Measurements from ENCODE around the gene AGAP5.
"Not testable (repeated sequence)": the region's sequence is repeated elsewhere in the genome, so short reads cannot be mapped to it uniquely, and the experiment has no call there.

AGAP5 gene

GRCh38 chr10:73697675-73698159 lies at the start of gene AGAP5:
AGAP5 (minus strand) TSS chr10:73698109; CDS start chr10:73697755, 354 bp downstream.
- not testable (repeated sequence) for H3K9me3 Mint-ChIP-seq; H3K27ac Mint-ChIP-seq; H3K27me3 Mint-ChIP-seq; H3K4me3 Mint-ChIP-seq; DNase-seq; H3K4me1 Mint-ChIP-seq (ENCODE audit: low read depth)
- peaks cover 43% of the 10 kb centered on the region for H3K36me3 Mint-ChIP-seq (ENCODE audit: low read depth)

DNA sequence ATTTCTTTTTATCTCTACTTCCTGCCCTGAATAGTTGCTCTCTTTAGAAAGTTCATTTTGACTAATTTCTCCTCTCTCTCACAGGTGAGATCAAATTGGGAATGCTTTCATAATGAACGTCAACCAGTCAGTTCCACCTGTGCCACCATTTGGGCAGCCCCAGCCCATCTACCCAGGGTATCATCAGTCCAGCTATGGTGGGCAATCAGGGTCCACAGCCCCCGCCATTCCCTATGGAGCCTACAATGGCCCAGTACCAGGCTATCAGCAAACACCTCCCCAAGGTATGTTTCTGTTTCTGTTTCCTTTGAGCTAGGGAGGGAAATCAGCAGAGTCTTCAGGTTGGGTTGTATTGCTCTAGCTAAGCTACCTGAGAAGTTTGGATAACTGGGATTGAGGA lies 48.8 kb upstream of the AGAP5 start:
- Mint-ChIP-seq H3K4me3 (peak overlapping the region; percentile 96), H3K27me3 (no peaks in the 10 kb centered on the region), H3K36me3 (ENCODE audit: low read depth) (peaks cover 87% of the 10 kb centered on the region), H3K27ac (peak overlapping the region; percentile 84), H3K4me1 (ENCODE audit: low read depth) (peaks cover 57% of the 10 kb centered on the region), H3K9me3 (no peaks in the 10 kb centered on the region)
- no peak for DNase-seq

DNA sequence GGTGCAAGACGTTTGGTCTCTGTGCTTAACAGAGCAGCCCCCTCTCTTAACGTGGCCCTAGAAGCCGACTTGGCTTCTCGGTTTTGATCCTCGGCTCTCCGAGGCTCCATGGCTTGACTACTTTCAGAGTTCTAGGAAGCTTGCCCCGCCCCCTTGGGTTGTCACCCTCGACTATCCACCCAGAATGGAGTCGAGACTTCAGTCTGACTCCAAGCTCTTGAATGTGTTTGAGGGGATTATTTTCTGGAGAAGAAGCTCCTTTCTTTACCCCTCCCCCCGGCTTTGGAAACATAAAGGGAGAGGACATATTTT lies 46.7 kb upstream of the AGAP5 start:
- Mint-ChIP-seq H3K9me3 (no peaks in the 10 kb centered on the region), H3K27me3 (no peaks in the 10 kb centered on the region), H3K4me1 (ENCODE audit: low read depth) (peaks cover 46% of the 10 kb centered on the region), H3K36me3 (ENCODE audit: low read depth) (peaks cover 83% of the 10 kb centered on the region), H3K4me3 (peak overlapping the region; percentile 96), H3K27ac (peak overlapping the region; percentile 100)
- no peak for DNase-seq

DNA sequence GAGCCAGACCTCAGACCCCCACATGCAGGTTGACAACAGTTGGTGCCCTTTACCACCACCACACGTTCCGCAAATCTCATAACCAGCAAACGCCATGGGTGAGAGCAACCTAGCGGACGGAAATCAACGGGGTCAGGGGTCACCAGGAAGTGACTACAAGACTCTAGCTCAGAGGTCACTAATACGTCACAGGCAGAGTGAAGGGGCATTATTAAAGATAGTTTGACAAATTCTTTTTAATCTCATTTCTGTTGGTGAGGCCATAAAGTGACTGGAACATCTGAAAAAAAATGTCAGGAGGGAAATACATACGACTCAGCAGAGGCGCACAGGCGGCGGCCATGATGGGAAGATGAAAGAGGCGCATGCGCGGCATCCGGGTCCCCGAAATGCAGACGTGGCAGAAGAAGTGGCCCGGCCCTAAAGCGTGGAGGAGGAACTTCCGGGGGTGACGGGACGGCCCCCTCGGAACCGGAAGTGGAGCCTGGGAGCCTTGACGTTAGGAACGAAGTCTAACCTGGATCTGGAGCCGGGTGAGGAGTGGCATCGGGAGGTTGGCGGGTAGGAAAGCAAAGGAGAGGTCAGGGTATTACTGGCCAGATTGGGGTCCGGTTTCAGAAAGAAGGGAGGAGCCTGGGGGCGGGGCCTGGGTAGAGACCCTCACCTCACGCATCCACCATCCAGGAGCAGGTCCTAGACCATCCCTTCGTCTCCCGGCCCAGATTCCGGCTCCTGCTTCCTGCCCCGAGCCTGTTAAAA lies 46.2 kb upstream of the AGAP5 start, which contains the start of gene SEC24C:
Gene SEC24C, plus strand, starts transcription at position 468 of the 759 bp plus-strand sequence. CDS start 2,461 bp downstream, outside the sequence.
- Mint-ChIP-seq H3K27me3 (no peaks in the 10 kb centered on the region), H3K27ac (peak within 1 kb of the TSS; percentile 100), H3K4me1 (ENCODE audit: low read depth) (peaks cover 43% of the 10 kb centered on the region), H3K4me3 (peak within 1 kb of the TSS; percentile 96), H3K9me3 (no peaks in the 10 kb centered on the region), H3K36me3 (ENCODE audit: low read depth) (peaks cover 80% of the 10 kb centered on the region)
- DNase-seq, result peak; percentile 94

- H3K9me3 Mint-ChIP-seq, result no peaks in the 10 kb centered on the region
- H3K27ac Mint-ChIP-seq, result peak overlapping the region; percentile 100
- H3K4me3 Mint-ChIP-seq, result peak overlapping the region; percentile 96
- H3K4me1 Mint-ChIP-seq (ENCODE audit: low read depth), result peaks cover 40% of the 10 kb centered on the region
- DNase-seq, result no peak
- no peaks in the 10 kb centered on the region for H3K27me3 Mint-ChIP-seq
- peaks cover 77% of the 10 kb centered on the region for H3K36me3 Mint-ChIP-seq (ENCODE audit: low read depth)
Measured at GRCh38 chr10:73743327-73743904, 45.5 kb upstream of the AGAP5 start.

- Mint-ChIP-seq H3K27ac (peak overlapping the region; percentile 100), H3K27me3 (no peaks in the 10 kb centered on the region), H3K4me1 (ENCODE audit: low read depth) (peaks cover 40% of the 10 kb centered on the region), H3K36me3 (ENCODE audit: low read depth) (peaks cover 73% of the 10 kb centered on the region), H3K4me3 (peak overlapping the region; percentile 96), H3K9me3 (no peaks in the 10 kb centered on the region)
- DNase-seq, result no peak
Measured at GRCh38 chr10:73742454-73742734, 44.5 kb upstream of the AGAP5 start.

DNA sequence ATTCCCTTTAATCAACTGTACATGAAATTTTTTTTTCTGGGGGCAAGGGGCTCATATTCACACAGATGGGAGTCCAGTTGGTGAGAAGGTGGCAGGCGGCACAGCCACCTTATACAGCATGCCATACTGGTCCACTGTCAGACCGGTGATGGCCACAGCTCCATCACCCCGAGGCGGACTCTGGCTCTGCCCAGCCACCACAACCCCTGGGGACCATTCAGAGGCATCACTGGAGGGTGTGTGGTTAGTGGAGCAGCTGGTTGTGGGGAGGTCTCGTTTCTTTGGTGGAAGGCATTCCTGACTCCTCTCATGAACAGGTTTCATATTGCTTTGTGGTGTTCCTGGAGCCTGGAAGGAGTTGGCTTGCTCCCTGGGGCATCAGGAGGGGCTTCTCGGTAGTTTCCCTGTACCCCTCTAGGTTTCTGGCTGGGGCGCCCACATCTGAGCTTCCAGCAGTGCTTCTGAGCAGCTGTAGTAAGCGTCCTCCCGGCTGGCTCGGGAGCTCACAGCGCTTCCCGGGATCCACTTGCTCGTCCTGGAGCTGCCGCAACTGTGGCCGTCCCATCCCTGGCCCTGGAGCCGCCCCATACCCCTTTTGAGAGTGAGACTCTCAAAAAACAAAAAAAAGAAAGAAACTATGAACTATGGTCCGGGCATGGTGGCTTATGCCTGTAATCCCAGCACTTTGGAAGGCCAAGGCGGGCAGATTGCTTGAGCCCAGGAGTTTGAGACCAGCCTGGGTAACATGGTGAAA lies 42.8 kb upstream of the AGAP5 start:
- not testable (repeated sequence) for DNase-seq, H3K4me3 Mint-ChIP-seq, H3K9me3 Mint-ChIP-seq, H3K27me3 Mint-ChIP-seq
- H3K36me3 Mint-ChIP-seq (ENCODE audit: low read depth), result peaks cover 67% of the 10 kb centered on the region
- H3K4me1 Mint-ChIP-seq (ENCODE audit: low read depth), result peaks cover 30% of the 10 kb centered on the region
- H3K27ac Mint-ChIP-seq, result peak overlapping the region; percentile 100

DNA sequence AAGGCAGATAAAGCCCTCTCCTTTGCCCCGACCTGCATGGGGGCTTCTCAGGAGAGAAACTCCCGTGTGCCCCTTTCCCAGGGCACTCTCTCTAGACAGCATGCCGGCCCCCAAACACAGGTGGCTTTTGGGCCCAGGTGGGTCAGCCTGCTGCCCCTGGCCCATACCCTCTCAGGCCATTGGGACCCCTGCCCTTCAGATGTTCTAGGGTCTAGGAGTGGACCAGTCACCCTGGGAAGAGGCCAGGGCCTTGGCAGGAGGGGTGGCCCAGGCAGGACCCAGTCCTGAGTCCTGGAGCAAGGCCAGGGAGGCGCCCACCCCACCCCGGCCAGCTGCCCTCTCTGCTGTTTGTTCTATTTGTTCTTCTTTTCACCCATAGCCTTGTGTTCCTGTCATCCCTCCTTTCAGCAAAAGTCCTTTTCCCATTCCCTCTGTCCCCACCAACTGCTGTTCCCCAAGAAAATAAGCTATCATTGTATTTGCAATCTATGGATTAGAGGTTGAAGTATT lies 36.9 kb upstream of the AGAP5 start:
- Mint-ChIP-seq H3K4me3 (no peak overlapping the region), H3K27ac (no peak overlapping the region)

DNA sequence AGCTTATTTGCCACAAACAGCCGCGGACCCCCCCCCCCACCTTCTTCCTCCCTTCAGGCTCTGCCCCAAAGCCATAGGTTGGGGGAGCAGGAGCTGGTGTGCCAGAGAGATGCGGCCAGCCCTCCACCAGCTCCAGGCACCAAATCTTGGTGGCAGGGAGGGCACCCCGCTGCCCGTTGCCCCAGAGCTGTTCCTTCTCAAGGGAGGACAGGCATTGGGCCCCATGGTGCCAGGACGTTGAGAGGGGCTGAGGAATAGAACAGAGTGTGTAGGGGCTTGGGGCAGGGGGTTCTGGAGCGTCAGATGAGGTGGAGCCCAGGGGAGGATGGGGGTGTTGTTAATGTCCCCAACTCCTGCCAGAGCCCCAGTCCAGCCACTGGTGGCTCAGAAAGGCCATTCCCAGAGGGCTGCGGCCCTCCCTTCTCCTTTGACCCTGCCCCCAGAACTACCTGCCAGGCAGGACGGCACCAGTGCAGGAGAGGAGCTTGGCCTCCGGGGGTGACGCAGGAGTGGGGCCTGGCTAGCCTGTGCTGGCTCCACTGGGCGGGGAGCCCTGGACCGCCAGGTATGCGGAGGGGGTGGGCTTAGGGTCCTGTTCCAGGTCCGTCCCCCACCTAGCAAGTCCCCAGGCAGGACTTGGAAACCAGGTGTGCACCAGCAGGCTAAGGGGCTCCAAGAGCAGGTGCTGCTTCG lies 36.3 kb upstream of the AGAP5 start:
- DNase-seq, result no peak
- H3K4me3 Mint-ChIP-seq, result no peak overlapping the region
- H3K4me1 Mint-ChIP-seq (ENCODE audit: low read depth), result peaks cover 15% of the 10 kb centered on the region
- no peaks in the 10 kb centered on the region for H3K27me3 Mint-ChIP-seq
- no peaks in the 10 kb centered on the region for H3K9me3 Mint-ChIP-seq
- no peak overlapping the region for H3K27ac Mint-ChIP-seq
- H3K36me3 Mint-ChIP-seq (ENCODE audit: low read depth), result peaks cover 38% of the 10 kb centered on the region

More for the DNA sequence above, 36.9 kb upstream of the AGAP5 start:
- no peak for DNase-seq
- Mint-ChIP-seq H3K36me3 (ENCODE audit: low read depth) (peaks cover 39% of the 10 kb centered on the region), H3K4me1 (ENCODE audit: low read depth) (peaks cover 10% of the 10 kb centered on the region), H3K27me3 (no peaks in the 10 kb centered on the region), H3K9me3 (no peaks in the 10 kb centered on the region)

DNA sequence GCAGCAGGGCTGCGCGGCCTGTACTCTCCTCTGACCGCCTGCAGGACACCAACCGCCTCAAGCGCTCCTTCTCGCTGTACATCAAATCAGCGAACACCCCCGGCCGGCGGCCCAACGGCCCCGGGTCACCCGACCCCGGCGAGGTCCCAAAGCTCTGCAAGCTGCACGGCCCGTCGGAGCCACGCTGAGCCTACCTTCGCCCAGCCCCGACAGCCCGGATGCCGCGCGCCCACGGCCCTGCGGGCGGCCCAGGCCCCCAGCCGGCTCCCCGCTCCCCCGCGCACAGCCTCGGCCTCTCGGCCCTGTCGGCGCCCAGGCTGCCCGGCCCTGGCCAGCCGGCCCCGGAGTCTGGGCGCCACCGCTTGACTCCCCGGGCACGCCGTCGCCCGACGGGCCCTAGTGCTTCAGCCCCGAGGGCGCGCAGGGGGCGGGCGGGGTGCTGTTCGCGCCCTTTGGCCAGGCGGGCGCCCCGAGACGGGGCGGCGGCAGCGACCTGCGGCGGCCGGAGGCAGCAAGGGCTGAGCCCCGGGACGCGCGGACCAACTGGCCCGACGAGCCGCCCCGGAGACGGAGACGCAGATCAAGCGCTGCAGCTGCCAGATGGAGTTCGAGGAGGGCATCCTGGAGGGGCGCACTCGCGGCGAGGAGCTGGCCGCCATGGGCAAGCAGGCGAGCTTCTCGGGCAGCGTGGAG lies 35.2 kb upstream of the AGAP5 start:
- no peaks in the 10 kb centered on the region for H3K27me3 Mint-ChIP-seq
- no peak overlapping the region for H3K27ac Mint-ChIP-seq
- no peak for DNase-seq
- H3K36me3 Mint-ChIP-seq (ENCODE audit: low read depth), result peaks cover 39% of the 10 kb centered on the region
- H3K4me3 Mint-ChIP-seq, result no peak overlapping the region
- no peaks in the 10 kb centered on the region for H3K9me3 Mint-ChIP-seq
- H3K4me1 Mint-ChIP-seq (ENCODE audit: low read depth), result peaks cover 16% of the 10 kb centered on the region

DNA sequence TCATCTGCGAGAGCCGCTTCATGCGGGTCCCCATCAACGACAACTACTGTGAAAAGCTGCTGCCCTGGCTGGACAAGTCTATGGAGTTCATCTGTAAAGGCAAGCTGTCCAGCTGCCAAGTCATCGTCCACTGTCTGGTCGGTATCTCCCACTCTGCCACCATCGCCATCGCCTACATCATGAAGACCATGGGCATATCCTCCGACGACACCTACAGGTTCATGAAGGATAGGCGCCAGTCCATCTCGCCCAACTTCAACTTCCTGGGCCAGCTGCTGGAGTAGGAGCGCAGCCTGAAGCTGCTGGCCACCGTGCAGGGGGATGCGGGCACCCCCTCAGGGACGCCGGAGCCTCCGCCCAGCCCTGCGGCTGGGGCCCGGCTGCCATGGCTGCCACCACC lies 34.5 kb upstream of the AGAP5 start:
- H3K9me3 Mint-ChIP-seq, result no peaks in the 10 kb centered on the region
- DNase-seq, result no peak
- H3K4me3 Mint-ChIP-seq, result peak overlapping the region; percentile 50
- peaks cover 40% of the 10 kb centered on the region for H3K36me3 Mint-ChIP-seq (ENCODE audit: low read depth)
- H3K27me3 Mint-ChIP-seq, result no peaks in the 10 kb centered on the region
- peaks cover 19% of the 10 kb centered on the region for H3K4me1 Mint-ChIP-seq (ENCODE audit: low read depth)
- H3K27ac Mint-ChIP-seq, result no peak overlapping the region

GRCh38 chr10:73731588-73732375 lies 33.9 kb upstream of the AGAP5 start:
- DNase-seq, result no peak
- H3K36me3 Mint-ChIP-seq (ENCODE audit: low read depth), result peaks cover 41% of the 10 kb centered on the region
- peak overlapping the region; percentile 100 for H3K4me3 Mint-ChIP-seq
- H3K27ac Mint-ChIP-seq, result no peak overlapping the region
- peaks cover 23% of the 10 kb centered on the region for H3K4me1 Mint-ChIP-seq (ENCODE audit: low read depth)
- no peaks in the 10 kb centered on the region for H3K9me3 Mint-ChIP-seq
- H3K27me3 Mint-ChIP-seq, result no peaks in the 10 kb centered on the region

GRCh38 chr10:73730153-73730906 lies 32.4 kb upstream of the AGAP5 start:
- Mint-ChIP-seq H3K27me3 (no peaks in the 10 kb centered on the region), H3K27ac (peak overlapping the region; percentile 99), H3K9me3 (no peaks in the 10 kb centered on the region), H3K4me3 (peak overlapping the region; percentile 100), H3K4me1 (ENCODE audit: low read depth) (peaks cover 26% of the 10 kb centered on the region), H3K36me3 (ENCODE audit: low read depth) (peaks cover 48% of the 10 kb centered on the region)
- DNase-seq, result peak; percentile 98

All from activated T-cell treated with anti-CD3 and anti-CD28 coated beads, Interleukin-2, amount 50 U/mL, for 24 hours (primary cell).